ENCODE data around the gene COMTD1.
"Not testable (repeated sequence)": the region's sequence is repeated elsewhere in the genome, so short reads cannot be mapped to it uniquely, and the experiment has no call there.

The COMTD1 gene

DNA sequence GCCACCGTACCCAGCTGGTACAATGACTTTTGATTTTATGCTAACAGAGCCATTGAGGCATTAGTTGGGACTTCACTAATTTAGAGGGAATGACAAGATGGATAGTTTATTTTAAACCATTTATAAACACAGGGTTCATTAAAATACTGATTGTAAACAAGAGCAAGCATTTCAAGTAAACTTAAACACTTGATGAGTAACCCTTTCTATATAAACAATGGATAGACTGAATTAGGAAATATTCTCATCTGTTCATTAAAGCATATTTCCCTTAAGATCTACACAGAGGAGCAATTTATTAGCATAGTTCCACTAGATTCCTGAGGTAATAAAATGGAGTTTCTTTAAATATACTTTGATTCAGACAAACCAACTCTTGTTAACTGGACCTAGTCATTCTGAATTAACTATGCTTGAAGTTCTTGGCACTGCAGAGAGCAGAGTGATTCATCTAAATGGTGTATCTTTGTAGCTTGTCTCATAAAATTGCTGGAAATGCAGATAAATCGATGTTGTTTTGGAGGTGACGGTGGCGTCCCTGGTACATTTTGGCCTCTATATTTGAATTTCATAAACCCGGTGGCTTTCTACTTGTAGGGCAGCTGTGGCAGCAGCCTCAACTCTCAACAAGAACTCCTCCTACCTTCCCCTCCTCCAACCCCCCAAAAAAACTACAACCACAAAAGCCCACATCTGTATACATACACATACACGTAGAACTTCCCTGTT is 40.6 kb downstream of the COMTD1 start:
- H3K9me3 ChIP-seq (ENCODE audit: insufficient read depth, low read depth, low read length), result no peaks in the 10 kb centered on the region
- no peak overlapping the region for H4K91ac ChIP-seq (ENCODE audit: low read depth, low read length)
- no peak for DNase-seq

DNA sequence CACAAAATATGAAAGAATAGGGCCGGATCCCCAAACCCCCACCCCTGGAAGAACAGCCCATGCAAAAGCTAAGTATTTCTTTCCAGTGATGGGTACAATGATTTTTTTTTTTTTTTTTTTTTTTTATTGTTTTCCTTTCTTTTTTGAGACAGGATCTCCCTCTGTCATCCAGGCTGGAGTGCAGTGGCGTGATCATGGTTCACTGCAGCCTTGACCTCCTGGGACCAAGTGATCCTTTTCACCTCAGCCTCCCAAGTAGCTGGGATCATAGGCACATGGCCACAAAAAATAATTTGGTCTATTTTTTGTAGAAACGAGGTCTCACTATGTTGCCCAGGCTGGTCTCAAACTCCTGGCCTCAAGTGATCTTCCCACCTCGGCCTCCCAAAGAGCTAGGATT is 41.1 kb downstream of the COMTD1 start:
- not testable (repeated sequence) for H4K8ac ChIP-seq (ENCODE audit: low read depth, low read length); H3K14ac ChIP-seq (ENCODE audit: low read length); H3K27ac ChIP-seq (ENCODE audit: low read depth, low read length); H4K12ac ChIP-seq (ENCODE audit: low read depth, low read length); H4K91ac ChIP-seq (ENCODE audit: low read depth, low read length); H3K23ac ChIP-seq (ENCODE audit: low read length); H2AK5ac ChIP-seq (ENCODE audit: low read length); H3K36me3 ChIP-seq (ENCODE audit: control insufficient read depth in 1 of 2, insufficient read depth in 2 of 2, low read length in 2 of 2); H3K18ac ChIP-seq (ENCODE audit: low read length); H3K4ac ChIP-seq (ENCODE audit: low read depth, low read length); H3K4me2 ChIP-seq (ENCODE audit: low read length); H3K9ac ChIP-seq (ENCODE audit: low read length); H2BK120ac ChIP-seq (ENCODE audit: insufficient read depth, low read length, poor library complexity); DNase-seq; H2AFZ ChIP-seq (ENCODE audit: insufficient read depth, low read length, poor library complexity); H2BK5ac ChIP-seq (ENCODE audit: low read depth, low read length, poor library complexity); H3K79me1 ChIP-seq (ENCODE audit: low read length); H3K27me3 ChIP-seq (ENCODE audit: insufficient read depth, low read length); H2BK12ac ChIP-seq (ENCODE audit: low read length); H3K79me2 ChIP-seq (ENCODE audit: control insufficient read depth, insufficient read depth, low read length, poor library complexity); H3K9me3 ChIP-seq (ENCODE audit: insufficient read depth, low read depth, low read length); H3K4me1 ChIP-seq (ENCODE audit: control insufficient read depth in 1 of 2, insufficient read depth in 2 of 2, low read length in 2 of 2); H3K4me3 ChIP-seq (ENCODE audit: low read depth, low read length)
- WGBS (ENCODE audit: extremely low coverage, insufficient coverage, insufficient read length), result no CpG with 5 or more reads among the region's 4 CpGs

More for the DNA sequence above, 40.6 kb downstream of the COMTD1 start:
- no peak overlapping the region for H2BK5ac ChIP-seq (ENCODE audit: low read depth, low read length, poor library complexity)
- H3K36me3 ChIP-seq (ENCODE audit: control insufficient read depth in 1 of 2, insufficient read depth in 2 of 2, low read length in 2 of 2), result no peaks in the 10 kb centered on the region
- no peak overlapping the region for H3K18ac ChIP-seq (ENCODE audit: low read length)
- H3K4ac ChIP-seq (ENCODE audit: low read depth, low read length), result no peak overlapping the region
- H4K8ac ChIP-seq (ENCODE audit: low read depth, low read length), result no peak overlapping the region
- no peaks in the 10 kb centered on the region for H3K79me1 ChIP-seq (ENCODE audit: low read length)
- no peak overlapping the region for H4K12ac ChIP-seq (ENCODE audit: low read depth, low read length)
- H3K23ac ChIP-seq (ENCODE audit: low read length), result no peak overlapping the region
- no peak overlapping the region for H2BK120ac ChIP-seq (ENCODE audit: insufficient read depth, low read length, poor library complexity)
- no peak overlapping the region for H3K4me2 ChIP-seq (ENCODE audit: low read length)
- no peaks in the 10 kb centered on the region for H3K4me1 ChIP-seq (ENCODE audit: control insufficient read depth in 1 of 2, insufficient read depth in 2 of 2, low read length in 2 of 2)
- H2AK5ac ChIP-seq (ENCODE audit: low read length), result no peak overlapping the region
- H3K27me3 ChIP-seq (ENCODE audit: insufficient read depth, low read length), result no peaks in the 10 kb centered on the region
- no CpG with 5 or more reads among the region's 6 CpGs for WGBS (ENCODE audit: extremely low coverage, insufficient coverage, insufficient read length)
- no peak overlapping the region for H2BK12ac ChIP-seq (ENCODE audit: low read length)
- H2AFZ ChIP-seq (ENCODE audit: insufficient read depth, low read length, poor library complexity), result no peak overlapping the region
- no peak overlapping the region for H3K9ac ChIP-seq (ENCODE audit: low read length)
- H3K27ac ChIP-seq (ENCODE audit: low read depth, low read length), result no peak overlapping the region
- H3K14ac ChIP-seq (ENCODE audit: low read length), result no peak overlapping the region
- H3K4me3 ChIP-seq (ENCODE audit: low read depth, low read length), result no peak overlapping the region
- no peaks in the 10 kb centered on the region for H3K79me2 ChIP-seq (ENCODE audit: control insufficient read depth, insufficient read depth, low read length, poor library complexity)

DNA sequence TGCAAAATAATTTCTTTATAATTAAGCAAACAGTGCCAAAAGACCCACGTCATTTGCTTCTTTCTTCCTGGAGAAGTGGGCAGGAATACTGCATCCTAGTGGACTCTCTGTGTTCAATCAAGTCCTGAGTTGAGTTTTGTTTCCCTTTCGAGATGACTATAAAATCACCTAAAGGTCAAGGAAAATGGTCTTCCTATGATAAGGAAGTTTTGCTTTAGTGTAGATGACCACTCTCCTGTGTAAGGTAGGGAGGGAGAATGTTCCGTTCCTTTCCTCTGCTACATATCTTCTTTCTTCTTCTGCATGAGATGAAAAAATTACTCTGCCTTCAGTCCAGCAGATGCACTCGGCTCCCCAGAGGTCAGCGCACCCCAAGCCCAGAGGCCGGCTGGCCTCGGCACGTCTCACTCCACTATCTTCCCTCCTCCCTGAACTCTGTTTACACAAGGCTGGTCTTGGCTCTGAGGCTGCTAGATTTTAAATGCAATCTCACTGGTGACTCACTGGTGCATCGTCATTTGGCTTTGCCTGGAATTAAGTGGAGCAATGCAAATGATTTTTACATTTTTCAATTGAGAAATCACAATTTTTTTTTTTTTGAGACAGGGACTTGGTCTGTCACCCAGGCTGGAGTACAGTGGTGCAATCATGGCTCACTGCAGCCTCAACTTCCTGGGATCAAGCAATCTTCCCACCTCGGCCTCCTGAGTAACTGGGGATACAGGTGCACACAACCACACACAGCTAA is 43.8 kb downstream of the COMTD1 start:
- no peaks in the 10 kb centered on the region for H3K27me3 ChIP-seq (ENCODE audit: insufficient read depth, low read length)
- no peak overlapping the region for H3K23ac ChIP-seq (ENCODE audit: low read length)
- H3K14ac ChIP-seq (ENCODE audit: low read length), result no peak overlapping the region
- no peak overlapping the region for H3K4ac ChIP-seq (ENCODE audit: low read depth, low read length)
- no peak overlapping the region for H3K4me3 ChIP-seq (ENCODE audit: low read depth, low read length)
- H2AFZ ChIP-seq (ENCODE audit: insufficient read depth, low read length, poor library complexity), result no peak overlapping the region
- H2BK5ac ChIP-seq (ENCODE audit: low read depth, low read length, poor library complexity), result no peak overlapping the region
- no peak overlapping the region for H4K91ac ChIP-seq (ENCODE audit: low read depth, low read length)
- H3K36me3 ChIP-seq (ENCODE audit: control insufficient read depth in 1 of 2, insufficient read depth in 2 of 2, low read length in 2 of 2), result no peaks in the 10 kb centered on the region
- no peak overlapping the region for H3K27ac ChIP-seq (ENCODE audit: low read depth, low read length)
- H3K9ac ChIP-seq (ENCODE audit: low read length), result no peak overlapping the region
- H3K4me1 ChIP-seq (ENCODE audit: control insufficient read depth in 1 of 2, insufficient read depth in 2 of 2, low read length in 2 of 2), result peaks cover 3 to 4% of the 10 kb centered on the region in 2 experiments
- H3K9me3 ChIP-seq (ENCODE audit: insufficient read depth, low read depth, low read length), result no peaks in the 10 kb centered on the region
- H3K4me2 ChIP-seq (ENCODE audit: low read length), result no peak overlapping the region
- no peak overlapping the region for H2BK12ac ChIP-seq (ENCODE audit: low read length)
- peak; percentile 3 to 26 for DNase-seq
- no peak overlapping the region for H3K18ac ChIP-seq (ENCODE audit: low read length)
- H3K79me1 ChIP-seq (ENCODE audit: low read length), result no peaks in the 10 kb centered on the region
- H3K79me2 ChIP-seq (ENCODE audit: control insufficient read depth, insufficient read depth, low read length, poor library complexity), result no peaks in the 10 kb centered on the region
- no peak overlapping the region for H4K8ac ChIP-seq (ENCODE audit: low read depth, low read length)
- no CpG with 5 or more reads among the region's 10 CpGs for WGBS (ENCODE audit: extremely low coverage, insufficient coverage, insufficient read length)
- no peak overlapping the region for H2BK120ac ChIP-seq (ENCODE audit: insufficient read depth, low read length, poor library complexity)
- no peak overlapping the region for H4K12ac ChIP-seq (ENCODE audit: low read depth, low read length)
- H2AK5ac ChIP-seq (ENCODE audit: low read length), result no peak overlapping the region

DNA sequence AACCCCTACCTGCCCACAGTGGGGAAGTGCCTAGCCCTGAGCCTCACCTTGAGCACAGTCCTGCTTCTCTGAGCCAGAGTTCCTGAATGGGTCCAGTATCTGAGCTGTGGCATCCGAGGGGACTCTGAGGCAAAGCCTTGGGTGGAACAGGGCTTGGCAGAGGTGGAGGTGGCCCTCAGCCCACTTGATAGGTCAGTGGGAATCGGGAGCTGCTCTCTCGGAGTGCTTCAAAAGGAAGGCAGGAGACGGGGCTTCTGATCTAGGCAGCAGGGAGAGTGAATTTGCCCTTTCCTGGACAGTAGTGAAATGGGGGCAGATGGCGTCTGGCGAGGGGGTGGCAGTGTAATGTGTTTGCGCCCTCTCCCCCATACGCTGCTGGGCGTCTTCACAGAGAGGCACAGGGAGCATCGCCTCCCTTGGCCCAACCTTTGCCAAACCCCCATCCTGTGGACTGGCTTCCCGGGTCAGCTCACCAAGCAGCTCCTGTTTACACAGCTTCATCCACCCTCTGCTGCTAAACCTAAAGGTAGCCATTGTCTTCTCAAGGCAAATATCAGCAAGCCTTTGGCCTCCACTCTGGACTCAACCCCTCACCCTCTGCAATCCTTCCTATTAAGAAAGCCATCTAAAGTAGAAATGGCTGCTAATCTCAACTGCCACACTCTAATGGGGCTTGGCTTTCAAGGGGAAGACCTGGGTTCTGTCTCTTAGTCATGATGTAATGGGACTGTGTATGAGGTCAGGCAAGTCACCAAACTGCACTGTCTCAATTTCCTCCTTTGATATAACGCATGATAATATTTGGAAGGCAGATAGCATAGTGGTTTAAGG is 46.3 kb downstream of the COMTD1 start:
- DNase-seq, result no peak
- no CpG with 5 or more reads among the region's 12 CpGs for WGBS (ENCODE audit: extremely low coverage, insufficient coverage, insufficient read length)
- Histone ChIP-seq H3K23ac (ENCODE audit: low read length) (no peak overlapping the region), H2BK120ac (ENCODE audit: insufficient read depth, low read length, poor library complexity) (no peak overlapping the region), H2AK5ac (ENCODE audit: low read length) (no peak overlapping the region), H2AFZ (ENCODE audit: insufficient read depth, low read length, poor library complexity) (no peak overlapping the region), H3K9ac (ENCODE audit: low read length) (no peak overlapping the region), H3K4me1 (ENCODE audit: control insufficient read depth in 1 of 2, insufficient read depth in 2 of 2, low read length in 2 of 2) (peaks cover 3 to 4% of the 10 kb centered on the region in 2 experiments), H4K91ac (ENCODE audit: low read depth, low read length) (no peak overlapping the region), H2BK5ac (ENCODE audit: low read depth, low read length, poor library complexity) (no peak overlapping the region), H3K4ac (ENCODE audit: low read depth, low read length) (no peak overlapping the region), H3K14ac (ENCODE audit: low read length) (no peak overlapping the region), H3K27ac (ENCODE audit: low read depth, low read length) (no peak overlapping the region), H4K12ac (ENCODE audit: low read depth, low read length) (no peak overlapping the region), H3K9me3 (ENCODE audit: insufficient read depth, low read depth, low read length) (no peaks in the 10 kb centered on the region), H2BK12ac (ENCODE audit: low read length) (no peak overlapping the region), H3K79me1 (ENCODE audit: low read length) (no peaks in the 10 kb centered on the region), H3K79me2 (ENCODE audit: control insufficient read depth, insufficient read depth, low read length, poor library complexity) (no peaks in the 10 kb centered on the region), H4K8ac (ENCODE audit: low read depth, low read length) (no peak overlapping the region), H3K4me2 (ENCODE audit: low read length) (no peak overlapping the region), H3K27me3 (ENCODE audit: insufficient read depth, low read length) (no peaks in the 10 kb centered on the region), H3K18ac (ENCODE audit: low read length) (no peak overlapping the region), H3K4me3 (ENCODE audit: low read depth, low read length) (no peak overlapping the region), H3K36me3 (ENCODE audit: control insufficient read depth in 1 of 2, insufficient read depth in 2 of 2, low read length in 2 of 2) (no peaks in the 10 kb centered on the region)
